K562 treated with DMSO at 1 percent for 48 hours (cell line): ENCODE results near the gene RBKS. TPM values are rescaled to one million over a fixed set of nuclear protein-coding genes. Genes with fewer than 3 reads are reported as not detected.

Source experiments
- total RNA-seq: library from RNA; unstranded; fragments of 300-600 nt; gene quantifications from 2 replicates; pipeline ENCODE4 v1.2.3, GENCODE V29; 2022; ENCODE audit warnings: low replicate concordance; ENCODE audit errors: extremely low read depth

The RBKS gene
- not detected in 2 replicates for total RNA-seq

DNA sequence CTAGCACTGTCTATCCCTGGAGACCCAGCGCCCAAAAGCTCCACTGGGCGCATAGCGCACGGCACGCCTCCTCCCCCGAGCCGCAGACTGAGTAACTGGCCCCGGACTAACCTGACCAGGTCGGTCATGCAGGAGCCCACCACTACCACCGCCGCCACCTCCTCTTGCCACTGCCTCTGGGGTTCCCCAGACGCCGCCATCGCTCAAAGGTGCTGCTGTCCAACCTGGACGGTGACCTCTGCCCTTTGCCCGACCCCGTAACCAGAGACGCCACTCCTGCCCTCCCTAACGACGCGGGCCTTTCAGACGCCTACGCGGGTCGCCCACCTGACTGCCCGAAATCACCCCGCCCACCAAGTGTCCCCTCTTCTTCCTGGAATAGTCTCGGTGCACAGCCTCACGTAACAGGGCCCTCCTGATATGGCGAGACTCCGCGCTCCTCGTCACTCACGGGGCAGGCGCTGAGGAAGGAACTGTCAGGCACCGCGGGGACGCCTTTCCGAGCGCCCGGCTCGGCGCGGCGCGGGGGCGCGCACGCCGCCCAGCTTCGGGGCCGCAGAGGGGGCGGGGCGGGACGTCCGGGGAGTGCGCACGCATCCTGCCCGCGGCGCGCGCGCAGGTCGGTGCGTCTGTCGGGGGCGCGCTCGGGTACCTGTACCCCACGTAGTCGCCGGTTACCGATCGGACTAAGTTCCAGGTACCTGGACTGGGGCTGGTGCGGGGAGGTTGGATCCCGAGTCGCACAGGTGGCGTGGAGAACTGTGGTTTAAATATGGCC, at the start of gene RBKS, which contains the start of gene BABAM2:
Gene RBKS (minus strand): TSS at position 242 of the 778 bp plus-strand sequence. CDS start 42 bp downstream, at position 200.
Gene BABAM2 (plus strand): TSS at position 584 of the 778 bp plus-strand sequence. CDS start 3,828 bp downstream, outside the sequence.

DNA sequence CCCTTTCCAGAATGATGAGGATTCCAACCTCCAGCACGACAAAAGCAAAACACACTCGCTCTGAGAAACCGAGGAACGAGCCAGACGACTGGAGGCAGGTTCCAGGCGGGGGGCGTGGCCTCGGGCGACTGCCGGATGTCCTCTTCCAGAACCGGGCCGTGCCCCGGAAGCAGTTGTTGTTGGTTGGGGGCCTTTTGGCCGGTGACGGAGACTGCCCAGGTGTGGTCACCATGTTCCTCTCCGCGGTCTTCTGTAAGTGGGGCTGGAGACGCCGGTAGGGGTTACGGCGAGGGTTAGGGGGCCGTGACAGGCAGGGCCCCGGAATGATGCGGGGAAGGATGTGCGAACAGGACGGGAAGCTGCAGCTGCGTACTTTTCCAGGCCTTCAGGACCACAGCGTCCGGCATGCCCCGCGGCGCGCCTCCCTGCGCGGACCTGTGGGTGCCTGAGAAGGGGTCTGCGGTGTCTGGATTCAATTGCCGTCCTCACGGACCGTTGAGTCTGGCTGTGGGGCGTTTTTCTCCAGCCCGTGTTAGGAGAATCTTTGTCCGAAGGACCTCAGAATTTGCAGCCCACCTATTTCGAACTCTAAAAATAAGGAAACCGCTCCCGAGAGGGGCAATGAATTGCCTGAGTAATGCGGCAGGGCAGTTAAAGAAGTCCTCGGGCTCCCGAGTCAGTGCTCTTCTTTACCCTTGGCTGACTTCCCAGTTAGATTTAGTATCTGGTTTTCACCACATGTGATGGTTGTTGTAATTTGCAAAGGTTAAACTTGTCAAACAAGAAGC, 118.4 kb downstream of the RBKS start, which contains the start of gene MRPL33:
Gene MRPL33 (plus strand): TSS at position 172 of the 788 bp plus-strand sequence. CDS start 59 bp downstream, at position 231.

Other genes starting within 250 kb of the RBKS start
- gene SUPT7L, start 226.8 kb downstream of the RBKS start, total RNA-seq: not detected in 2 replicates
- not detected in 2 replicates for gene SLC4A1AP, start 226.5 kb downstream of the RBKS start, total RNA-seq
- gene MRPL33, start 118.7 kb downstream of the RBKS start, total RNA-seq: not detected in 2 replicates
- not detected in 2 replicates for gene BABAM2, start 342 bp upstream of the RBKS start, total RNA-seq